ENCODE data around the gene LARP4.
"Not testable (repeated sequence)": the region's sequence is repeated elsewhere in the genome, so short reads cannot be mapped to it uniquely, and the experiment has no call there.

LARP4 gene

DNA sequence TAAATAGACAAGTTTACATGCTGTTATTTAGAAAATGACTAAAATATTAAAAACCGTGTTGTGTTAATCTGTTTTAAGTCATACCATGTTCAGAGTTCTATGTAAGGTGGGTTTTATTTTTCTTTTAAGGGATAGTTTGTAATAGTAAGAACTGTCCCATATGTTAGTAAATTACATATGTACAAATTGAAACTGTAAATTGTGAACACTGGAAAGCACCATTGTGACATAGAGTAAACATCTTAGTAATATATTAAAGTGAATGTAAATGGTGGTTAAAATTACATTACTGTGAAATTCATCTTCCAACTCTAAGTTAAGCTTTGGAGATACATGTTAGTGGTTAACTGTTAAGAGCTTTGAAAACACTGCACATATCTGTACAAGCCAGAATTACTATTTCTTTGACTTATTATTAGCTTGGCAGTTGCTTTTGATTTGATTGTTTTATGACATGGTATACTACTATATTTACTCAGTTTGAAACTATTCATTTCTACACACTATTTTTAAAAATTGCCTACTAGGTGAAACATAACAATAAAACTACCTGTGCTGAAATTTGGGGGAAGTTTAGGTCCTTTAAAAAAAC lies 76.7 kb downstream of the LARP4 start:
- DNase-seq (ENCODE audit: extremely low read depth in 1 of 2, low read depth in 1 of 2) = no peak

DNA sequence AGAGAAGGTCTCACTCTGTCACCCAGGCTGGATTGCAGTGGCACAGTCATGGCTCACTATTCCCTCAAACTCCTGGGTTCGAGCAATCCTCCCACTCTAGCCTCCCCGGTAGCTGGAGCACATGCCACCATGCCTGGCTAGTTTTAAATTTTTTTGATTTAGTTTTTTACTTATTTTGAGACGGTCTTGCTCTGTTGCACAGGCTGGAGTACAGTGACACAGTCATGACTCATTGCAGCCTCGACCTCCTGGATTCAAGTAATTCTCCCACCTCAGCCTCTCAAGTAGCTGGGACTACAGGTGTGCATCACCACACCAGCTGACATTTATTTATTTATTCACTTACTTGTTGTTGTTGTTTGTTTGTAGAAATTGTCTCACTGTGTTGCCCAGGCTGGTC lies 81.9 kb downstream of the LARP4 start:
- DNase-seq (ENCODE audit: extremely low read depth in 1 of 2, low read depth in 1 of 2) = no peak

DNA sequence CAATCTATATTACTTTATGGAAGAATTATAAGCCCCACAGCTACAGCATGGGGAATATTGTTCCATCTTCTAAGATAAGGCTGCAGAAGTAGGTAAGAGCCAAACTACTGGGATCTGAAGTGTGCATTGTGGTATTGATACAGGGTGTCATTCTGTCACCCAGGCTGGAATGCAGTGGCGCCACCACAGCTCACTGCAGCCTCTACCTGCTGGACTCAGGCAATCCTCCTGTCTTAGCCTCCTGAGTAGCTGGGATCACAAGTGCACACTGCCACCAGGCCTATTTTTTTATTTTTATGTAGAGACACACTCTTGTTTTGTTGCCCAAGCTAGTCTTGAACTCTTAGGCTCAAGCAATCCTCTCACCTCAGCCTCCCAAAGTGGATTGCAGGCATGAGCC lies 82.8 kb downstream of the LARP4 start:
- DNase-seq (ENCODE audit: extremely low read depth in 1 of 2, low read depth in 1 of 2) = no peak

DNA sequence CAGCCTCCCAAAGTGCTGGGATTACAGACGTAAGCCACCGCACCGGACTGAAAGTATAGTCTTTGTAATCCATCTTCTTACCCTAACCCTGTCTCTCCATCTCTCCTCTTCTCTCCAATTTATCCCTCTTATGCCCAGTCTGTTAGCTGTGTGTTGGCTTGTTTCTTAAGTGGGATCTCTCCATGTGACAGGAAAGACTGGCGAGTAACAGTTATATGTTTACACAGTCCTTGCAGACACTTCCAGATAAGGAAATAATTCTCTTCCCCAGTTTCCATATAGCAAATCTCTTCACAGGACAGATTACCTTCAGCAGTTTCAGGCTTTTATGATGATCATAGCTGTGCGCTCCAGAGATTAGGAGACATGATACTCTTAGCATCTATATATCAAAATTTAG lies 88.1 kb downstream of the LARP4 start:
- no peak for DNase-seq (ENCODE audit: extremely low read depth in 1 of 2, low read depth in 1 of 2)

DNA sequence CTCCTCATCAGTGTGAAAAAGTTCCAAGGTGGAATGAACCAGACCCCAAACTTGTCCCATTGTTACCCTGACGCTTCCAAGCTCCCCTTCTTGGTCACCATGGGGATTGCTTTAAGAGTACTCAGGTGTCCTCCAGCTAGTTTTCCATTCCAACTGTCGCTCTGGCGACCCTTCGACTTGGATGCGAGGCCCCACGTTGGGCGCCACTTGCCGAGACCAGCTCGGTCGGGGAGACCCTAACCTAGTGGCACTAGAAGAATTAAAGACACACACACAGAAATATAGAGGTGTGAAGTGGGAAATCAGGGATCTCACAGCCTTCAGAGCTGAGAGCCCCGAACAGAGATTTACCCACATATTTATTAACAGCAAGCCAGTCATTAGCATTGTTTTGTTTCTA lies 97.4 kb downstream of the LARP4 start:
- DNase-seq (ENCODE audit: extremely low read depth in 1 of 2, low read depth in 1 of 2) = not testable (repeated sequence)

DNA sequence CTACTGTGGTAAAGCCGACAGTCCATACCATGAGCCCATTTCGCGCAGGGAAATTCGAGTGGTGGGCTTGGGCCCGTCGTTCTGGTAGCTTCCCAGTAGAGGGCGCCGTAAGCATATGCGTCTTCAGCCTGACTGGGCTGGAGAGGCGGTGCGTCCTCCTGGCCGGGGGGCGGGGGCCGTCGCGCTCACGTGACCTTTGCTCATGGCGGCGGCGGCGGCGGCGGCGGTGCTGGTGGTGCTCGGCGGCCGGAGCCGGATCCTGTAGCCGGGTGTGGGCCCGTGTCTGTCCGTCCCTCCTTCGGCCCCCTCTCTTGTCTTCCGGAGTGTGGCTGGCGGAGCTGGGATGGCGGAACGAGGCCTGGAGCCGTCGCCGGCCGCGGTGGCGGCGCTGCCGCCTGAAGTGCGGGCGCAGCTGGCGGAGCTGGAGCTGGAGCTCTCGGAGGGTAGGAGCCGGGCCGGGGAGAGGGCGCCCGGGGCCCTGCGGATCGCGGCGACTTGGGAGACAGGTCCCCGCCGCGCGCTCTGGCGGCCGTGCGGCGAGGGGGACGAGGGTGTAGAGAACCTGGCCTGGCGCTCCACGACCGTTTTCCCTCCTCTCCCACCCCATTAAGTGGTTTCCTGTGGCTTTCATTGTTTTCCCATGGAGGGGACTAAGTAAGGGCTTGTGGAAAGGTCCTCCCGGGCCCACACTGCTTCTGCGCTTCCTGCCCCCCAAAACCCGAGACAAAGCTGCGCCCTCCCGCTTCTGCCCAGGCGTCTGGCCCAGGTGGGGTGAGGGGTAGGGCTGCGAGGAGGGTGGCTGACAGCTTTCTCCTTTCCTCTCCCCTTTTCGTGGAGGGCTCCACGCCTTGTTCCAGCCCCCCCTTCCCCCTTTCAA lies 104.4 kb downstream of the LARP4 start, which contains the start of gene DIP2B:
Gene DIP2B, plus strand, starts transcription at position 188 of the 877 bp plus-strand sequence. Its CDS starts 156 bp downstream, at position 344.
- peak; percentile 89 to 96 for DNase-seq (ENCODE audit: extremely low read depth in 1 of 2, low read depth in 1 of 2)

DNA sequence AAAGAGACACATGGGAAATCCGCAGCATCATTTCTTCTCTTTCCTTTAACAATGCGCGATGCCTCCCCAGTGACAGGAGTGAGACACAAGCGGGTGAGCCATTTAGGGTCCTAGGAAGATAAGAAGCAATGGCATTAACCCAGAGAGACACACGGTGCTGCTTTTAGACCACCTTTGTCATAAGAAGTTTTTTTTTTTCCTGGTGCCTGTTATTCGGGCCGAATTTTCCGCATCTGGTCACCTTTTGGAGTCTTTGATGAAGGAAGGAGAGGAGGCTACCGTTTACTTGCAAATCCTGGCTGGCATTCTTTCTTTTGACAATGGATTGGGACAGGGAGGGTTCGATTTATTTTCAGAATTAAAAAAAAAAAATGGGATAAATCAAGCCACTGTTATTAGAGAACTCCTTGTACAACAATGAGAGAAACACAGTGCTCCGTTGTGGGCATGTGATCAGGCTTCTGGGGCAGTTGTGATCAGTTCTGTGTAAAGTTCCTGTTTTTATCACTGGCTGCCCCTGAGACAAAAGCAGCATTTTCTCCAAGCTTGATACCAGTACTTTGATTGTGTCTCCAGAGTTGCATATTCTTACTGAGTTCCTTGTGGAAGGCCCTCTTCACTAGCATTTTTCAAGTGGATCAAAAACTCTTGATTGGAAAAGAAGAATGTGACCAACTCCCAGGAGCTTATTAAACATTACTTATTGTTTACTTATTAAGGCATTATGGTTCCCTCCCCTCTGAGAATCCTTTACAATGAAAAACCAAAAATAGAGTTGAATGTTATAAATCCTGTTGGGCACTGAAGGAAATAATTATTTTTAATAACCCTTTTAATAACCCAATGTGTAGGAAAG lies 105.2 kb downstream of the LARP4 start:
- DNase-seq (ENCODE audit: extremely low read depth in 1 of 2, low read depth in 1 of 2) = no peak

DNA sequence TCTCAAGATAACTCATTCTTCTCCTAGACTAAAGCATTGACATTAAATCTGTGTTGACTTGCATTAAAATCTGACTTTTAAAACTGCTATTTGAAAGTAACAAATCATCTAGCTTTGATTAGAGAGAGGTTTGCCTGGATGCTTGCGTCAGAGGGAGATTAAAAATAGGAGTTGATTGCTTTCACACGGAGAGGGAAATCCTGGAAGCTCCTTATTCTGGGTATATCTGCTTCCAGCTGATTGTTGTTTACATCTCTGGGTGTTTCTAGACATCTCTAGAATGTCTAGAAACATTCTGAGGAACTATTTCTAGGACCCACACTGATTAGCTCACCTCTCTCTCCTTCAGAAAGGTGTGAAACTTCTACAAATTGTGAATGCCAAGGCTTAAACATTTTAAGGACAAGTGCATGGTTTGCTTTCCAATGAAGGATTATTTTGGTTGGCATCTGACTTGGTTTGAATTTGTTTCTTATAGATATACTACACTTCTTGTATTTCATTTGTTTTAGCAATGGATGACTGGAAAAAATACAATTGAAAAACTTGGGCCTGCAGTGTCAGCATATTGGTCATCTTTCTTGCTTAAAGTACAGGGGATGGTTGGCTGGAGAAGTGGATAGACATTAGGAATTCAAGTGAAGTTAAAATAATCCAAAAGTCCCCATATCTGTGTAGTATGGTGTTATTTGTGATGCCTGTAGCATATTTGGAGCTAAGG lies 106.2 kb downstream of the LARP4 start:
- no peak for DNase-seq (ENCODE audit: extremely low read depth in 1 of 2, low read depth in 1 of 2)

DNA sequence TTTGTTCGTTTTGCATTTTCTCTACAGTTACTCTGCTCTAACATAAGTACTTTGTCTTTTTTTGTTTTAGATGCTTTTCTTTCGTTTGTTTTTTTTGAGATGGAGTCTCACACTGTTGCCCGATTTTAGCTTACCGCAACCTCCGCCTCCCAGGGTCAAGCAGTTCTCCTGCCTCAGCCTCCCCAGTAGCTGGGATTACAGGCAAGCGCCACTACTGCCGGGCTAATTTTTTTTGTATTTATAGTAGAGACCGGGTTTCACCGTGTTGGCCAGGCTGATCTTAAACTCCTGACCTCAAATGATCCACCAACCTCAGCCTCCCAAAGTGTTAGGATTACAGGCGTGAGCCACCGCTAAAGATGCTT lies 106.8 kb downstream of the LARP4 start:
- no peak for DNase-seq (ENCODE audit: extremely low read depth in 1 of 2, low read depth in 1 of 2)

DNA sequence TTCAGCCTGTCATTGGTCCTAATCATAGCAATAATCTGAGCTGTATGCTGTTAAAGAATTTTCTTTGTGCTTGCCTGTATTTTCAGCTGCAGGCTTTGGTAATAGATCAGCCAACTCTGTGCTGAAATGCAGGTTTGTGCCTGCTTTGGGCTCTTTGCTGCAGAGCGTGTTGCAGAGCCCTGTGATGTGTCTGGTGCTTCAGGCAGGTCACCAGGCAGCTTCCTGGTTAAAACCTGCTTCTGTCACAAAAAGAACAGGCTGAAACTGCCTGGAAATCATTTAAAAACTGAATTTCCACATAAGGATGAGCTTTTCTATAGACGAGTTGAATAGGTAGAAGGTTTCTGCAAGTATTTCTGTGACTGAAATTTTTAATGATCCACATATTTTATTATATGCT lies 107.2 kb downstream of the LARP4 start:
- no peak for DNase-seq (ENCODE audit: extremely low read depth in 1 of 2, low read depth in 1 of 2)

- DNase-seq (ENCODE audit: extremely low read depth in 1 of 2, low read depth in 1 of 2) = no peak
Observed at GRCh38 chr12:50508414-50508813, 107.7 kb downstream of the LARP4 start.

DNA sequence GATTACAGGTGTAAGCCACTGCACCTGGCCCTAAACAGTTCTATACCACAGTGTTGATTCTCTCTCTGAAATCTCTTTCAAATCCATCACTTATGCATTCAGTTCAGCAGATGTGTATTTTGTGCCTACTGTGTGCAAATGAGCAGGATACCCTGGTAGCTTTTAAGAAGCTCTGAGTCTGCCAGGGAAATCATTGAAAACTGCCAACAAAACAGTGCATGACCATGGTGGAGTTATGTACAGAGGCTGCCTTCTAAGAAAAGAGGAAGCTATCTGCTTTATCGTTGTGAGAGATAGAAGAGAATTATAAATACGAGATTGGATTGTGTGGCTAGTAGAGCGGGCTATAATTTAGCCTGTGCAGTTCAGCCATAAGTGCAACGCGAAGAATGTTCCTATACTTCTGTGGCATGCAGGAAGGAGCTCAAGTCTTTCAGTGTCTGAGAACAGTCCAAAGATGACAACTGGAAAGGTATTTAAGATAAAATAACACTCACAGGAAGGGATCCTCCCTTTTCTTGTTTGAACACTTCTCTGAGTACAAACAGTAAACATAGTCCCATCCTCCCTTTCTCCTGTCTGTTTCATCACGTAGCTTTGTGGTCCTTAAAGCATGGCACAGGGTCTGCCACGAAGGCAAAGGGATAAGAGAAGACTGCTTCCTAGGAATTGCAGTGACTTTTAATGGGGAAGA lies 108.4 kb downstream of the LARP4 start:
- no peak for DNase-seq (ENCODE audit: extremely low read depth in 1 of 2, low read depth in 1 of 2)

DNA sequence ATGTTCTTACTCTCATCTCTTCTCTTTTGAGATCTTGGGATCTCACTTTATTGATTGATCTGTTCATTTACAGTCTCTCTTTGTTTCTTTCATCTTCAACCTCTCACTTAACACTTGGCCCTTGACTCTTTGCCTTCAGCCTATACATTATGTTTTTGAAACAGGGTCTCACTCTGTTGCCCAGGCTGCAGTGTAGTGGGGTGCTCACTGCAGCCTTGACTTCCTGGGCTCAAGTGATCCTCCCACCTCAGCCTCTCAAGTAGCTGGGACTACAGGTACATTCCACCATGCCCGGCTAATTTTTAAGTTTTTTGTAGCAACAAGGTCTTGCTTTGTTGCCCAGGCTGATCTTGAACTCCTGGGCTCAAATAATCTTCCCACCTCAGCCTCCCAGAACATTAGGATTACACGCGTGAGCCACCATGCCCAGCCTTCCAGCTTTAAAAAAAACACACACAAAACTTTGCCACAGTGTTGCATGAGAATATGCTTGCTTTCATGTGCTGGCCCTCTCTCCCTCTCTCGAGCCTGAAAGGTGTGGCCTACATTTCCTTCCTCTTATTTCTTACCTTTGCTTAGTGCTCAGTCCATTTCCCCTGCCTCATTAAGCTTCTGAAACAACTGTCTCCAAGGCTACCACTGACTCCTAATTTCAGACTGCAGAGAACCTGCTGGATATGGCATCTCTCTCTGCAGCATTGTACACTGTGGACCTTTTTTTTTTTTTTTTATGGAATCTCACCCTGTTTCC lies 114.0 kb downstream of the LARP4 start:
- no peak for DNase-seq (ENCODE audit: extremely low read depth in 1 of 2, low read depth in 1 of 2)

GRCh38 chr12:50515587-50515986 lies 114.9 kb downstream of the LARP4 start:
- DNase-seq (ENCODE audit: extremely low read depth in 1 of 2, low read depth in 1 of 2) = no peak

DNA sequence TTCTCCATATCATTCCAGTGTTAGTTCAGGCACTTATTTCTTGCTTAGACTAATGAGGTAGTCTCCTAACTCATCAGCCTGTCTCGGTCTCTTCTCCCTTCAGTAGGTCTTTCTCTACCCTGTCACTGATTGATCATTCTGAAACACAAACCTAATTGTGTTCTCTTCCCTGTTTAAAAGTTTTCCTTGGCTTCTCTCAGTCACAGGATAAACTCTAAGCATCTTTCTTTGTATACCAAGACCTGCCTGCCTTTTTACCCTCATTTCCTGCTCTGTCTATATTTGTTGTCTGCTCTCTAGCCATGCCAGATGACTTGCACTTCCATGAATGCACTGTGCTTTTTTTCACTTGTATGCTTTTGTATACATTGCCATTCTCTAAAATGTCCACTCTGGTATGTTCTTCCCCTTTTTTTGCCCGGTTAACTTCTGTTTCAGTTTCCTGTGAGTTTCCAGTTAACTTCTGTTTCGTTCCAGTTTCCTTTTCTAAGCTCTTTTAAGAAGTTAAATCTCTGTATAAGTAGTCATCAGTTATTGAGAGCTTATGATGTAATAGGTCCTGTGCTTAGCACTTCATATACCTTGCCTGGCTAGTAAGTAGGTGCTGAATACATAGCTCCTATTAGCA lies 116.8 kb downstream of the LARP4 start:
- DNase-seq (ENCODE audit: extremely low read depth in 1 of 2, low read depth in 1 of 2) = no peak

- no peak for DNase-seq (ENCODE audit: extremely low read depth in 1 of 2, low read depth in 1 of 2)
Observed at GRCh38 chr12:50518090-50518489, 117.4 kb downstream of the LARP4 start.

GRCh38 chr12:50519353-50519752 lies 118.7 kb downstream of the LARP4 start:
- no peak for DNase-seq (ENCODE audit: extremely low read depth in 1 of 2, low read depth in 1 of 2)

- no peak for DNase-seq (ENCODE audit: extremely low read depth in 1 of 2, low read depth in 1 of 2)
Observed at GRCh38 chr12:50520416-50521207, 119.9 kb downstream of the LARP4 start.
